ENCODE results near the gene ADAM15. TPM values are rescaled to one million over a fixed set of nuclear protein-coding genes. Genes with fewer than 3 reads are reported as not detected.

The ADAM15 gene
- total RNA-seq, 1 experiment from 2014 or later = 30.6 TPM

- no peak overlapping the region for H2BK5ac ChIP-seq (ENCODE audit: insufficient read length, low read length)
- no peak overlapping the region for H2BK15ac ChIP-seq (ENCODE audit: low read depth, low read length)
- no peak overlapping the region for H3K23ac ChIP-seq (ENCODE audit: insufficient read length, low read depth, low read length)
- H3T11ph ChIP-seq (ENCODE audit: low read length) = no peak overlapping the region
- no peaks in the 10 kb centered on the region for H3K79me1 ChIP-seq (ENCODE audit: insufficient read depth, low read depth, low read length, poor library complexity, severe bottlenecking)
- no peak overlapping the region for H3K56ac ChIP-seq (ENCODE audit: insufficient read length, low read depth, low read length)
- H4K91ac ChIP-seq (ENCODE audit: insufficient read length, low read depth, low read length) = no peak overlapping the region
- H3K4me1 ChIP-seq (ENCODE audit: insufficient read depth, low read length) = no peaks in the 10 kb centered on the region
- no peak overlapping the region for H2AFZ ChIP-seq (ENCODE audit: low read length)
- H3K23me2 ChIP-seq (ENCODE audit: insufficient read length, low read depth, low read length, poor library complexity, severe bottlenecking) = no peaks in the 10 kb centered on the region
- Mint-ChIP-seq H3K27me3 (ENCODE audit: low read depth) (peaks cover 44% of the 10 kb centered on the region), H3K4me3 (no peak overlapping the region), H3K9me3 (no peaks in the 10 kb centered on the region), H3K27ac (no peak overlapping the region), H3K4me1 (peaks cover 2 to 4% of the 10 kb centered on the region in 2 experiments; a peak in 1 of 4 replicates), H3K36me3 (ENCODE audit: insufficient read depth in 1 of 3, low read depth in 3 of 3) (no peaks in the 10 kb centered on the region)
- DNase-seq = no peak
- no peak overlapping the region for H3K14ac ChIP-seq (ENCODE audit: insufficient read depth, low read length)
- no peak overlapping the region for H3K18ac ChIP-seq (ENCODE audit: insufficient read length, low read depth, low read length)
- H3K4ac ChIP-seq (ENCODE audit: low read depth, low read length) = no peak overlapping the region
- TF ChIP-seq CTCF (conservative IDR thresholded peaks at IDR 0.05) = no peak
- WGBS (ENCODE audit: extremely low coverage, insufficient read length, low lambda C conversion rate) = no CpG with 5 or more reads among the region's 5 CpGs
- no peak overlapping the region for H3K27ac ChIP-seq (ENCODE audit: insufficient read length, low read depth, low read length)
- H3K9ac ChIP-seq (ENCODE audit: extremely low read depth, insufficient read length, low read length) = no peak overlapping the region
- H3K79me2 ChIP-seq (ENCODE audit: insufficient read depth, low read length) = no peaks in the 10 kb centered on the region
- H2BK120ac ChIP-seq (ENCODE audit: low read depth, low read length, poor library complexity, severe bottlenecking) = no peak overlapping the region
- H2BK20ac ChIP-seq (ENCODE audit: low read depth, low read length, poor library complexity, severe bottlenecking) = no peak overlapping the region
- H3K9me3 ChIP-seq (ENCODE audit: control insufficient read depth, low read depth, low read length) = no peaks in the 10 kb centered on the region
- H2AK5ac ChIP-seq (ENCODE audit: insufficient read length, low read length) = no peak overlapping the region
- H3K4me2 ChIP-seq (ENCODE audit: insufficient read depth, insufficient read length, low read length) = no peak overlapping the region
- no peaks in the 10 kb centered on the region for H4K20me1 ChIP-seq (ENCODE audit: control insufficient read depth, insufficient read depth, insufficient read length)
- no peaks in the 10 kb centered on the region for H3K27me3 ChIP-seq (ENCODE audit: insufficient read depth, low read length)
- H2BK12ac ChIP-seq (ENCODE audit: insufficient read length, low read depth, low read length) = no peak overlapping the region
- H4K8ac ChIP-seq (replicated peaks; ENCODE audit: insufficient read length, low read depth, low read length) = no peak overlapping the region
- H4K5ac ChIP-seq (ENCODE audit: insufficient read length, low read depth, low read length) = no peak overlapping the region
These were observed 57.2 kb downstream of the ADAM15 start for GRCh38 chr1:155108296-155108695.
